DOHH2 (cell line): Measurements from ENCODE around the gene TRAF3IP3.

Experiments
- H3F3A ChIP-seq: fragments of 200-600 bp; sonication (generic), shearing (Covaris generic); 2 replicates; pipeline ENCODE4 v1.6.0; 2016; ENCODE audit warnings: antibody characterized with exemption, mild to moderate bottlenecking; ENCODE audit not compliant: control insufficient read depth, insufficient read depth
- H3K27ac ChIP-seq: fragments of 200-600 bp; sonication (generic); 2 replicates; pipeline ENCODE4 v1.5.1; 2014; ENCODE audit warnings: low read depth, mild to moderate bottlenecking, low read length, moderate library complexity
- H3K27me3 ChIP-seq: fragments of 200-600 bp; sonication (generic); 2 replicates; pipeline ENCODE4 v1.6.1; 2014; ENCODE audit warnings: mild to moderate bottlenecking, low read length, mixed read lengths; ENCODE audit not compliant: control insufficient read depth
- H3K36me3 ChIP-seq: fragments of 200-600 bp; sonication (generic); 2 replicates; pipeline ENCODE4 v1.6.1; 2014; ENCODE audit warnings: mild to moderate bottlenecking, low read length, moderate library complexity, mixed read lengths; ENCODE audit not compliant: control insufficient read depth
- H3K4me1 ChIP-seq: fragments of 200-600 bp; sonication (generic); 2 replicates; pipeline ENCODE4 v1.6.1; 2014; ENCODE audit warnings: mild to moderate bottlenecking, low read length, mixed read lengths; ENCODE audit not compliant: control insufficient read depth
- H3K4me2 ChIP-seq: fragments of 200-600 bp; sonication (generic); 2 replicates; pipeline ENCODE4 v1.6.0; 2014; ENCODE audit warnings: mild to moderate bottlenecking, low read length, moderate library complexity
- H3K4me3 ChIP-seq: fragments of 200-600 bp; sonication (generic); 2 replicates; pipeline ENCODE4 v1.5.1; 2014; ENCODE audit warnings: mild to moderate bottlenecking, low read length, mixed read lengths
- H3K79me2 ChIP-seq: fragments of 200-600 bp; sonication (generic); 2 replicates; pipeline ENCODE4 v1.6.1; 2014; ENCODE audit warnings: mild to moderate bottlenecking, low read length, mixed read lengths; ENCODE audit not compliant: control insufficient read depth
- H3K9me2 ChIP-seq: fragments of 200-600 bp; sonication (generic); replicated peaks from 2 replicates; pipeline ENCODE4 v1.6.1; 2014; ENCODE audit warnings: mild to moderate bottlenecking, low read length, mixed read lengths; ENCODE audit not compliant: control insufficient read depth
- H3K9me3 ChIP-seq: fragments of 200-600 bp; sonication (generic); 2 replicates; pipeline ENCODE4 v1.6.1; 2014; ENCODE audit warnings: antibody characterized with exemption, low read length, mixed read lengths; ENCODE audit not compliant: control insufficient read depth, insufficient read depth
- H4K20me1 ChIP-seq: fragments of 200-600 bp; sonication (generic); 2 replicates; pipeline ENCODE4 v1.6.0; 2014; ENCODE audit warnings: low read depth, mild to moderate bottlenecking, antibody characterized with exemption, low read length, moderate library complexity; ENCODE audit not compliant: control insufficient read depth, insufficient read depth
- CTCF ChIP-seq: fragments of 200-600 bp; sonication (generic); IDR thresholded peaks from one replicate; pipeline ENCODE4 v1.5.1; 2014; ENCODE audit warnings: antibody characterized with exemption, mild to moderate bottlenecking, low read depth, low read length; ENCODE audit not compliant: poor library complexity, severe bottlenecking
- EZH2phosphoT487 ChIP-seq: fragments of 200-600 bp; sonication (generic); IDR thresholded peaks from 2 replicates; pipeline ENCODE4 v1.6.1; 2017; ENCODE audit warnings: borderline replicate concordance, mild to moderate bottlenecking, antibody characterized with exemption, low read length, moderate library complexity, mixed read lengths

TRAF3IP3 gene

DNA sequence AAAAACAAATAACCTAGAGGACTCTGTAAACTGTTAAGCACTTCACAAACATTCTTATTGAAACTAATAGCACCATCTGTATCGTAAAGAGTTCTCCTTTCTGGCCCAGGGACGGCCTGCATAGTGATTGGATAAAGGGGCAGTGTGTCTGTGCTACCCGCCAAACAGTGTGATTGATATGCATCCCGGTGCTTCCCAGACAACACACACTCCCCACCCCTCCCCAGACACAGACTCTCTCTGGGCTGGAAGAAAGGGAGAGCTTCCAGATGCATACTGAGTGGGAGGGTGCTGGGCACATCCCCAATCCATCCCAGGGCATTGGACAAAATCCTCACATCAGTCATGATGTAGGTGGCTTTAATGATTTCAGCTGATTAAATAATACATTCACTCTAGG is 47.6 kb upstream of the TRAF3IP3 start:
- no peak overlapping the region for H3K4me3 ChIP-seq
- H3K9me3 ChIP-seq = no peaks in the 10 kb centered on the region
- no peak overlapping the region for H3K27ac ChIP-seq
- H3K9me2 ChIP-seq = no peaks in the 10 kb centered on the region
- no peak for TF ChIP-seq CTCF
- TF ChIP-seq EZH2phosphoT487 = no peak
- no peaks in the 10 kb centered on the region for H4K20me1 ChIP-seq
- peaks cover 8% of the 10 kb centered on the region; the same call in 1 of the 2 replicates for H3K27me3 ChIP-seq
- no peaks in the 10 kb centered on the region for H3K36me3 ChIP-seq
- H3K4me2 ChIP-seq = no peak overlapping the region
- H3K4me1 ChIP-seq = no peaks in the 10 kb centered on the region
- H3F3A ChIP-seq = no peaks in the 10 kb centered on the region
- H3K79me2 ChIP-seq = no peaks in the 10 kb centered on the region

DNA sequence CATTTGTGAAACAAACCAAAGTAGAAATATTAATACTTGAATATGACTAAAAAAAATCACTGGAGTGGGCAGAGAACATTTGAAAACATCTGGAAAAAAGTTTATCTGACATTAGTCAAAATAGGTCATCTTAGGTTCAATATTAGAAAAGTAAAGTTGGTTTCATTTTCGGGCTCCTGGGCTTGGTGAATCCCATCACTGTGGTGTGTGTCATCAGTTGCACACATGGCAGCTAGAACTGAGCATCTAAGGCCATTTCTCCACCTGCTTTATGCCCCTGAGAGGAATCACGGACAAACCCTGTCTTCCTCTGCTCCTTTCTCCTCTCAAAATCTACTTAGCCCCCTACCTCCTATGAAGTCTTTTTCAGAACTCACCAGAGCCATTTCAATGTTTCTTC is 45.8 kb upstream of the TRAF3IP3 start:
- no peaks in the 10 kb centered on the region for H3K36me3 ChIP-seq
- no peak overlapping the region for H3K27ac ChIP-seq
- no peaks in the 10 kb centered on the region for H3K9me2 ChIP-seq
- H3K4me2 ChIP-seq = no peak overlapping the region
- H3K4me1 ChIP-seq = no peaks in the 10 kb centered on the region
- no peaks in the 10 kb centered on the region for H3K9me3 ChIP-seq
- H3K79me2 ChIP-seq = no peaks in the 10 kb centered on the region
- no peak overlapping the region for H3K4me3 ChIP-seq
- H4K20me1 ChIP-seq = no peaks in the 10 kb centered on the region
- H3F3A ChIP-seq = no peaks in the 10 kb centered on the region
- TF ChIP-seq CTCF (no peak), EZH2phosphoT487 (no peak)
- H3K27me3 ChIP-seq = 0 out of 2 replicates have a peak, but pooled peaks cover 5% of the 10 kb centered on the region

- H3K4me1 ChIP-seq = no peaks in the 10 kb centered on the region
- H4K20me1 ChIP-seq = no peaks in the 10 kb centered on the region
- H3K36me3 ChIP-seq = no peaks in the 10 kb centered on the region
- TF ChIP-seq CTCF (no peak), EZH2phosphoT487 (no peak)
- no peak overlapping the region for H3K4me2 ChIP-seq
- H3K9me2 ChIP-seq = no peaks in the 10 kb centered on the region
- H3K9me3 ChIP-seq = no peaks in the 10 kb centered on the region
- no peaks in the 10 kb centered on the region for H3K79me2 ChIP-seq
- no peak overlapping the region for H3K27ac ChIP-seq
- H3F3A ChIP-seq = no peaks in the 10 kb centered on the region
- 0 out of 2 replicates have a peak, but pooled peaks cover 5% of the 10 kb centered on the region for H3K27me3 ChIP-seq
- H3K4me3 ChIP-seq = no peak overlapping the region
Measured at GRCh38 chr1:209710847-209711246, 45.0 kb upstream of the TRAF3IP3 start.
